GM23338 (cell line): ENCODE measurements around the gene OR52A1. TPM values are rescaled to one million over a fixed set of nuclear protein-coding genes. Genes with fewer than 3 reads are reported as not detected.

Experiments
- CTCF ChIP-seq, 2 experiments: fragments of 200-600 bp in 1 of 2; sonication (generic) in 1 of 2; conservative IDR thresholded peaks; 2 replicates each; pipeline versions ENCODE4 v1.5.1 to v1.6.1; 2016 to 2017; ENCODE audit warnings: antibody characterized with exemption in 2 of 2, low read depth in 2 of 2, mild to moderate bottlenecking in 2 of 2, moderate library complexity in 1 of 2
- ETS1 ChIP-seq: IDR thresholded peaks from 2 replicates; pipeline ENCODE4 v1.6.1; 2016; ENCODE audit warnings: antibody characterized with exemption
- EZH2 ChIP-seq: fragments of 200-600 bp; sonication (generic); IDR thresholded peaks from one replicate; pipeline ENCODE4 v1.8.0; 2017; ENCODE audit warnings: antibody characterized with exemption, mild to moderate bottlenecking, low read depth; ENCODE audit not compliant: unreplicated experiment
- JUNB ChIP-seq: IDR thresholded peaks from one replicate; pipeline ENCODE4 v1.6.1; 2016; ENCODE audit warnings: antibody characterized with exemption; ENCODE audit not compliant: unreplicated experiment
- NANOG ChIP-seq: IDR thresholded peaks from 2 replicates; pipeline ENCODE4 v1.6.1; 2016; ENCODE audit warnings: antibody characterized with exemption, borderline replicate concordance
- ZNF331 ChIP-seq: fragments of 250-450 bp; sonication (Bioruptor Pico); IDR thresholded peaks from 2 replicates; pipeline ENCODE4 v1.5.0; 2020; ENCODE audit warnings: low read depth, mild to moderate bottlenecking, moderate library complexity
- ZNF462 ChIP-seq: fragments of 250-450 bp; sonication (Bioruptor Pico); IDR thresholded peaks from 2 replicates; pipeline ENCODE4 v1.5.0; 2020; ENCODE audit warnings: mild to moderate bottlenecking, moderate library complexity
- polyA plus RNA-seq: library from polyadenylated mRNA; unstranded; fragments of >200 nt; fragmentation: Nextera tagmentation; extraction: Ambion mirVana; gene quantifications from 2 replicates; pipeline ENCODE4 v1.2.1, GENCODE V29; 2016
- total RNA-seq: library from RNA; depleted of rRNA; stranded (reverse); fragments of >200 nt; shearing (Covaris generic); gene quantifications from 2 replicates; pipeline ENCODE4 v1.2.3, GENCODE V29; 2014

OR52A1 gene
- total and polyA plus RNA-seq, 2 experiments from 2014 or later: 0.73 to 4.3 TPM

- TF ChIP-seq ETS1: no peak
- no peak for TF ChIP-seq NANOG
- TF ChIP-seq EZH2: no peak
- TF ChIP-seq JUNB: no peak
- TF ChIP-seq ZNF331 (CRISPR knock-in tag): no peak
- no peak for TF ChIP-seq ZNF462 (CRISPR knock-in tag)
- no peak for TF ChIP-seq CTCF (conservative IDR thresholded peaks at IDR 0.05; ENCODE audit: low read depth in 2 of 2)
These were observed 5.2 kb upstream of the OR52A1 start (continued) for GRCh38 chr11:5159806-5160205.
